ENCODE data around the gene STAT3.
"Not testable (repeated sequence)": the region's sequence is repeated elsewhere in the genome, so short reads cannot be mapped to it uniquely, and the experiment has no call there.

STAT3 gene

DNA sequence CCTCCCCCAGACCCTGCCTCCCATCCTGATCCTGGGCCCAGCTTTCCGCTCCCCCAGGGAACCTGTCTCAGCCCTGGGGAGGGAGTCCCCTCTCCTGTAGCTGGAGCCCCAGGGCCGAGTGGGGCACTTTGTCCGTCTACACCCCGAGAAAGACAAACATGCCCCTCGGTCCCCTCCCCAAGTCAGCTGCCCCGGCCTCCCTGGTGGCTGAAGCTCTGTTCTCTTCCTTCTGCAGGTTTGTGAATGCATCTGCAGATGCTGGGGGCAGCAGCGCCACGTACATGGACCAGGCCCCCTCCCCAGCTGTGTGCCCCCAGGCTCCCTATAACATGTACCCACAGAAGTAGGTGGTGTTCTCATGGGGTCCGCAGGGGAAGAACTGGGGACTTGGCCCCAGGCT, 79.1 kb downstream of the STAT3 start:
- peaks cover 4% of the 10 kb centered on the region for H3K36me3 Mint-ChIP-seq (ENCODE audit: low read depth)
- peak overlapping the region in 2 of 3 experiments; percentile 98 for H3K27ac Mint-ChIP-seq
- TF ChIP-seq, protein P1, sequence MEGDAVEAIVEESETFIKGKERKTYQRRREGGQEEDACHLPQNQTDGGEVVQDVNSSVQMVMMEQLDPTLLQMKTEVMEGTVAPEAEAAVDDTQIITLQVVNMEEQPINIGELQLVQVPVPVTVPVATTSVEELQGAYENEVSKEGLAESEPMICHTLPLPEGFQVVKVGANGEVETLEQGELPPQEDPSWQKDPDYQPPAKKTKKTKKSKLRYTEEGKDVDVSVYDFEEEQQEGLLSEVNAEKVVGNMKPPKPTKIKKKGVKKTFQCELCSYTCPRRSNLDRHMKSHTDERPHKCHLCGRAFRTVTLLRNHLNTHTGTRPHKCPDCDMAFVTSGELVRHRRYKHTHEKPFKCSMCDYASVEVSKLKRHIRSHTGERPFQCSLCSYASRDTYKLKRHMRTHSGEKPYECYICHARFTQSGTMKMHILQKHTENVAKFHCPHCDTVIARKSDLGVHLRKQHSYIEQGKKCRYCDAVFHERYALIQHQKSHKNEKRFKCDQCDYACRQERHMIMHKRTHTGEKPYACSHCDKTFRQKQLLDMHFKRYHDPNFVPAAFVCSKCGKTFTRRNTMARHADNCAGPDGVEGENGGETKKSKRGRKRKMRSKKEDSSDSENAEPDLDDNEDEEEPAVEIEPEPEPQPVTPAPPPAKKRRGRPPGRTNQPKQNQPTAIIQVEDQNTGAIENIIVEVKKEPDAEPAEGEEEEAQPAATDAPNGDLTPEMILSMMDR (IDR thresholded peaks at IDR 0.05; ENCODE audit: unreplicated experiment in 3 of 3), result no peak
- no peaks in the 10 kb centered on the region for H3K9me3 Mint-ChIP-seq
- H3K4me1 Mint-ChIP-seq, result peaks cover 45% of the 10 kb centered on the region
- H3K27me3 Mint-ChIP-seq (ENCODE audit: low read depth), result no peaks in the 10 kb centered on the region
- no peak overlapping the region for H3K4me3 Mint-ChIP-seq

DNA sequence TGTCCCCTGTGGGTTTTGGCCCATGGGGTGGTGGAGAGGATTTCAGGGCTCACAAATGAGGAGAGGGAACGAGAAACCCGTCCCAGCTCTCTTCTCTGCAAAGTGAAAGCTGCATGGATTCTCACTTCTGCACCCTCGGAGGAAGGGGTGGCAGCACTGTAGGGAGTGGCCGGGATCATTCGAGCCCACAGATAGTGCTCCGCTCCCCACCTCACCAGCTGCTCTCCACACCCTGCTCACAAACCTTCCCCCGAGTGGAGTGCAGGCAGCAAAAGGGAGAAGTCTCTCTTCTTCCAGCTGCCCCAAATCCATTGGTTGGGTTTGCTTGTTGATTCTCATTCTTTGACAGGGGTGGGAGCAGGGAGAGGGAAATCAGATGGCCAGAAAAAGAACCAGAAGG, 79.8 kb downstream of the STAT3 start:
- Mint-ChIP-seq H3K4me3 (no peak overlapping the region), H3K9me3 (no peaks in the 10 kb centered on the region), H3K4me1 (peaks cover 40% of the 10 kb centered on the region), H3K27ac (peak overlapping the region in 1 of 3 experiments; percentile 43), H3K36me3 (ENCODE audit: low read depth) (no peaks in the 10 kb centered on the region), H3K27me3 (ENCODE audit: low read depth) (no peaks in the 10 kb centered on the region)
- TF ChIP-seq, protein P1 (IDR thresholded peaks at IDR 0.05; ENCODE audit: unreplicated experiment in 3 of 3), result no peak

DNA sequence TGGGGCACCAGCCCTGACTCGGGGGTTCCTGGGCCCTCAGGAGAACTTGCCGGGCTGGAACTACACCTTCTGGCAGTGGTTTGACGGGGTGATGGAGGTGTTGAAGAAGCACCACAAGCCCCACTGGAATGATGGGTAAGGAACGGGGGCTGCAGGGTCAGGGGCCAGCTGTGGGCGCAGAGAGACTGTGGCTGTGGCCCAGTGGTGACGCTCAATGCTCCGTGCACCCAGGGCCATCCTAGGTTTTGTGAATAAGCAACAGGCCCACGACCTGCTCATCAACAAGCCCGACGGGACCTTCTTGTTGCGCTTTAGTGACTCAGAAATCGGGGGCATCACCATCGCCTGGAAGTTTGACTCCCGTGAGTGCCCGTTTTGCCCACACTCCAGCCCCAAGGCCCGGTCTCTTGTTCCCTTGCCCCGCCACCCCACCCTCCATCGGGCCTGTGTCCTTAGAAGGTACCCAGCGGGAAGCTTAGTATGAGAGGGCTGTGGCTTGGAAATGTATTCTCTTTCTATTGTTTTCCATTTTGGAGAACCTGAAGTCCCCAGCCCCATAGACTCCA, 80.8 kb downstream of the STAT3 start:
- Mint-ChIP-seq H3K36me3 (ENCODE audit: low read depth) (no peaks in the 10 kb centered on the region), H3K27ac (peak overlapping the region in 1 of 3 experiments; percentile 6), H3K27me3 (ENCODE audit: low read depth) (peaks cover 4% of the 10 kb centered on the region), H3K4me3 (no peak overlapping the region), H3K4me1 (peaks cover 40% of the 10 kb centered on the region), H3K9me3 (no peaks in the 10 kb centered on the region)
- TF ChIP-seq, protein P1 (IDR thresholded peaks at IDR 0.05; ENCODE audit: unreplicated experiment in 3 of 3), result no peak

DNA sequence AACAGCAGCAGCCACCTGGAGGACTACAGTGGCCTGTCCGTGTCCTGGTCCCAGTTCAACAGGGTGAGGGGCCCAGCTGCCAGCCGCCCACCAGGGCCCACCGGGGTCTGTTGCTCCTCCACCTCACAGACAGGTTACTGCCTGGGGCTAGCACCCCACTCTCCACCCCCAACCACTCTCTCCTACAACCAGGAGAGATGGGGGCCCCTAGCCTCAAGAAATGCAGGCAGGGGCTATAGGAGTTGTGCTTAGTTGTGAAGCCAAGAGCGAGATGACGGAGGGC, 81.9 kb downstream of the STAT3 start:
- Mint-ChIP-seq H3K36me3 (ENCODE audit: low read depth) (peaks cover 3% of the 10 kb centered on the region), H3K27me3 (ENCODE audit: low read depth) (peaks cover 4% of the 10 kb centered on the region), H3K9me3 (no peaks in the 10 kb centered on the region), H3K27ac (no peak overlapping the region), H3K4me1 (peaks cover 32% of the 10 kb centered on the region), H3K4me3 (no peak overlapping the region)
- TF ChIP-seq, protein P1 (IDR thresholded peaks at IDR 0.05; ENCODE audit: unreplicated experiment in 3 of 3), result no peak

DNA sequence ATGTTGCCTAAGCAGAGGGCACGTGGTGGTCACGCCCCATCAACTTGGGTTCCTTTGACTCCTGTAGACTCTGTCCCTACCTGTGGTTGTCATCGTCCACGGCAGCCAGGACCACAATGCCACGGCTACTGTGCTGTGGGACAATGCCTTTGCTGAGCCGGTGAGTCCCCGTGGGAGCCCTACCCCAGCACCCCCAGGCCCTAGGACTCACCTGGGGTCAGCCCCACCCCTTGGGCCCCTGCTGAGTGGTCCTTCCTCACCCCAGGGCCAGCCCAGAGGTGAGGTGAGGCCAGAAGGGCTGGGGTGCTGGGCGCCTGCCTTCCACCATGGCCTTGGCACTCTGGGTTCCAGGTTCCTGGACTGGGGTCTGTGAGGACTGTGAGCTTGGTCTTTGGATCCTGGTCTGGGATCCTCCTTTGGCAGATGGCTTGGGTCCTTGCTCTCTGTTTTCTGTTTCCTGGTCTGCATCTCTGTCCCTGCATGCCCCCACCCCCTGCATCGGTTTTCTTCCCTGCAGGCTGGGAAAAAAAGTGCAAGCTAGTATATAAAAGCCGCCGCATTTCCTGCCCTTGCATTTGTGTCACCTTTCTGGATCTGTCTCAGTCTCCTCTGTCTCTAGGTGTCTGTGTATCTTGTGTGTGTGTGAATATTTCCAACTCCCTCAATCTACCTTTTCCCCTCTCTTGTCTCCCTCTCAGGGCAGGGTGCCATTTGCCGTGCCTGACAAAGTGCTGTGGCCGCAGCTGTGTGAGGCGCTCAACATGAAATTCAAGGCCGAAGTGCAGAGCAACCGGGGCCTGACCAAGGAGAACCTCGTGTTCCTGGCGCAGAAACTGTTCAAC, 82.5 kb downstream of the STAT3 start:
- no peak overlapping the region for H3K4me3 Mint-ChIP-seq
- H3K27ac Mint-ChIP-seq, result no peak overlapping the region
- peaks cover 3% of the 10 kb centered on the region for H3K36me3 Mint-ChIP-seq (ENCODE audit: low read depth)
- H3K9me3 Mint-ChIP-seq, result no peaks in the 10 kb centered on the region
- peaks cover 26% of the 10 kb centered on the region for H3K4me1 Mint-ChIP-seq
- TF ChIP-seq, protein P1 (IDR thresholded peaks at IDR 0.05; ENCODE audit: unreplicated experiment in 3 of 3), result no peak
- H3K27me3 Mint-ChIP-seq (ENCODE audit: low read depth), result peaks cover 4% of the 10 kb centered on the region

DNA sequence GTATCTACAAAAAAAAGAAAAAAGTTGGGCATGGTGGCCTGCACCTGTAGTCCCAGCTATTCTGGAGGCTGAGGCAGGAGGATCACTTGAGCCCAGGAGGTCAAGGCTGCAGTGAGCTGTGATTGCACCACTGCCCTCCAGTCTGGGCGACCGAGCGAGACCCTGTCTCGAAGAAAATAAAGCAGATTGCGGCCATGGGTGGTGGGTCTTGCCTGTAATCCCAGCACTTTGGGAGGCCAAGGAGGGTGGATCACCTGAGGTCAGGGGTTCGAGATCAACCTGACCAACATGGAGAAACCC, 83.3 kb downstream of the STAT3 start:
- H3K4me1 Mint-ChIP-seq, result peaks cover 18% of the 10 kb centered on the region
- not testable (repeated sequence) for H3K36me3 Mint-ChIP-seq (ENCODE audit: low read depth); H3K27ac Mint-ChIP-seq; H3K27me3 Mint-ChIP-seq (ENCODE audit: low read depth); H3K9me3 Mint-ChIP-seq; H3K4me3 Mint-ChIP-seq

Data from nephron (organoid).